Activated T-helper 17 cell treated with anti-CD3 and anti-CD28 coated beads, Interleukin-2, amount 50 U/mL, for 72 hours (primary cell): ENCODE data around the gene ANGPTL1. TPM values are rescaled to one million over a fixed set of nuclear protein-coding genes. Genes with fewer than 3 reads are reported as not detected.

Experiments used
- ATAC-seq: fragments of 150-1000 bp; cut with Tn5 transposase; replicated peaks from 2 replicates; pipeline ENCODE4 v1.10.0; 2021; ENCODE audit warnings: mild to moderate bottlenecking, moderate library complexity
- H3K27ac Mint-ChIP-seq: one replicate; pipeline ENCODE4 v1.8.0; 2022; ENCODE audit warnings: mixed read lengths
- H3K27me3 Mint-ChIP-seq: one replicate; pipeline ENCODE4 v1.8.0; 2022; ENCODE audit warnings: mixed read lengths
- H3K36me3 Mint-ChIP-seq: one replicate; pipeline ENCODE4 v1.8.0; 2022; ENCODE audit warnings: low read depth, mild to moderate bottlenecking, mixed read lengths
- H3K4me1 Mint-ChIP-seq: one replicate; pipeline ENCODE4 v1.8.0; 2022; ENCODE audit warnings: mixed read lengths
- H3K4me3 Mint-ChIP-seq: one replicate; pipeline ENCODE4 v1.8.0; 2022; ENCODE audit warnings: mild to moderate bottlenecking, mixed read lengths
- H3K9me3 Mint-ChIP-seq: one replicate; pipeline ENCODE4 v1.8.0; 2022; ENCODE audit warnings: mixed read lengths
- total RNA-seq, 2 donors: library from RNA; stranded (reverse); gene quantifications; one replicate each; pipeline ENCODE4 v1.2.3, GENCODE V29; 2022

The ANGPTL1 gene
- total RNA-seq, 2 donors from 2014 or later = not detected

DNA sequence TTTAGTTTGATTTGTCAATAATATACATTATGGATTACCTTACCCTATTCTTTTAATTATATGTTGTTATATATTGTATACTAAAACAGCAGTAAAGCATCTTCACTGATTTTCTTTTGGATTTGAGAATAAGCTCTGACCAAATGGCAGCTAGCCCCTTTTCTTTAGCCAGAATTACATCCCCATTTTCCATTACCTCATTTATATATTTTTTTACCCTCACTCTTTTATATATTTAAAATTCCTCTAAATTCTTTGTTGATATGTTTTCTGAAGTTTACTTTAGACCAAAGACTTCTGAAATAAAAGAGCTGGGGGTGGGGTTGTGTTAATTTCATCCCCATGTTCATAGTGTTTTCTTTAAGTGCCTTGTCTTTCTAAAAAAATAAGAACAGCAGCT lies 24.6 kb downstream of the ANGPTL1 start:
- H3K36me3 Mint-ChIP-seq = no peaks in the 10 kb centered on the region
- no peaks in the 10 kb centered on the region for H3K4me1 Mint-ChIP-seq
- no peak overlapping the region for H3K27ac Mint-ChIP-seq
- no peaks in the 10 kb centered on the region for H3K9me3 Mint-ChIP-seq
- no peak for ATAC-seq
- no peak overlapping the region for H3K4me3 Mint-ChIP-seq
- H3K27me3 Mint-ChIP-seq = no peaks in the 10 kb centered on the region

- H3K4me3 Mint-ChIP-seq = no peak overlapping the region
- no peak overlapping the region for H3K27ac Mint-ChIP-seq
- H3K27me3 Mint-ChIP-seq = no peaks in the 10 kb centered on the region
- no peaks in the 10 kb centered on the region for H3K4me1 Mint-ChIP-seq
- no peaks in the 10 kb centered on the region for H3K36me3 Mint-ChIP-seq
- no peak for ATAC-seq
- H3K9me3 Mint-ChIP-seq = peaks cover 4% of the 10 kb centered on the region
Observed at GRCh38 chr1:178844436-178844835, 26.4 kb downstream of the ANGPTL1 start.

- Mint-ChIP-seq H3K27me3 (peaks cover 3% of the 10 kb centered on the region), H3K4me1 (peaks cover 5% of the 10 kb centered on the region), H3K36me3 (no peaks in the 10 kb centered on the region), H3K9me3 (no peaks in the 10 kb centered on the region), H3K27ac (no peak overlapping the region), H3K4me3 (no peak overlapping the region)
- peak; percentile 56 for ATAC-seq
Observed at GRCh38 chr1:178825167-178825566, 45.7 kb downstream of the ANGPTL1 start.

- Mint-ChIP-seq H3K27ac (peak overlapping the region; percentile 59), H3K9me3 (no peaks in the 10 kb centered on the region), H3K4me3 (peak overlapping the region; percentile 19), H3K36me3 (no peaks in the 10 kb centered on the region), H3K27me3 (peaks cover 3% of the 10 kb centered on the region), H3K4me1 (peaks cover 5% of the 10 kb centered on the region)
- ATAC-seq = peak; percentile 86
Observed at GRCh38 chr1:178821134-178821866, 49.6 kb downstream of the ANGPTL1 start.

DNA sequence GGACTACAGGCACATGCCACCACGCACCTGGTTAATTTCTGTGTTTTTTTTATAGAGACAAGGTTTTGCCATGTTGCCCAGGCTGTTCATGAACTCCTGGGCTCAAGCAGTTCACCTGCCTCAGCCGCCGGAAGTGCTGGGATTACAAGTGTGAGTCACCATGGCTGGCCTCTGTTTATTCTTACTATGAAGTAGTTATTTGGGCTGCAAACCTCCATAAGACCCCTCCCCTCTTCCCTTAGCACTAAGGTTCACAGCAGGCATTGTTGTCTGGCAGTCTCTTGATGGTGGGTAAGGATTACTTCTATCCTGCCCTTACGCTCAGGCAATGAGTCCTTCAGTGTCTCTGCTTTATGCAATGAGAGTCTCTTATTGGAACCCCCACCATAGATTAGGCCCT lies 51.8 kb downstream of the ANGPTL1 start:
- H3K9me3 Mint-ChIP-seq = no peaks in the 10 kb centered on the region
- H3K4me1 Mint-ChIP-seq = peaks cover 5% of the 10 kb centered on the region
- H3K4me3 Mint-ChIP-seq = no peak overlapping the region
- no peaks in the 10 kb centered on the region for H3K36me3 Mint-ChIP-seq
- ATAC-seq = no peak
- H3K27ac Mint-ChIP-seq = no peak overlapping the region
- H3K27me3 Mint-ChIP-seq = peaks cover 3% of the 10 kb centered on the region

DNA sequence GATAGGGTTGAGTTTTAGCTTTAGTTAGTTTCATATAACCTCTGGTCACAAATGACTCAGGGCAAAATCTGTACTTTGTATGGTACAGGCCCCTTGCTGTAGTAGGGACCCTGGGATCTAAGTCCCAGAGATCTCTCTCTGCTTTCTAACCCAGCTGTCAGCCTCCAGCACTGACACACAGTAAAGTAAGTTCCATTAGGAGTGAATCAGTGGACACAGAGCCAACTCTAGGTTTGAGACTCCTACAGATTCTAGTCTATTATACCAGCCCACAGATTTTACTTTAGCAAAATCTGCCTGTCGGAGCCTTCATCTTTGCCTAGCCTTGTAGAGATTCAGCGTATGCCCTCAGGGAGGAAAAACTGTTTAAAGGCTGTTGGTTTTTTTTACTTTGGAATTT lies 52.5 kb downstream of the ANGPTL1 start:
- Mint-ChIP-seq H3K27ac (no peak overlapping the region), H3K4me3 (no peak overlapping the region), H3K9me3 (no peaks in the 10 kb centered on the region), H3K4me1 (peaks cover 5% of the 10 kb centered on the region), H3K36me3 (no peaks in the 10 kb centered on the region), H3K27me3 (peaks cover 1% of the 10 kb centered on the region)
- ATAC-seq = no peak

DNA sequence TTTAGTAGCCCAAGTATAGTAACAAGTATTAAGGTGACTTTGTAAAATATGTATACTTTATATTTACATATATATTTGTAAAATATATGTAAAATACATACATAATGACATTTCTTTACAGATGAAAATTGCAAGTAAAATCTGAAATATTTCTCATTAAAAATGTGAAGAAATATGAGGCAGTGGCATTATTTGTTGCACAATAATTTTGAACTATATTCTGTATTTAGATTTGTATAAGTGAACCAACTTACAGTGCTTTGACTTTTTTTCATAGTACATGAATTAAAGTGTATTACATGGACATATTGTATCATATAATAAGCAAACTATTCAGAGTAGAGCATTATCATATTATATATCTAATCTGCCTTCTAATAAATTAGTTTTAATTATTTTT lies 60.3 kb downstream of the ANGPTL1 start:
- H3K9me3 Mint-ChIP-seq = no peaks in the 10 kb centered on the region
- no peak overlapping the region for H3K27ac Mint-ChIP-seq
- no peak for ATAC-seq
- H3K4me3 Mint-ChIP-seq = no peak overlapping the region
- H3K4me1 Mint-ChIP-seq = no peaks in the 10 kb centered on the region
- peaks cover 9% of the 10 kb centered on the region for H3K36me3 Mint-ChIP-seq
- no peaks in the 10 kb centered on the region for H3K27me3 Mint-ChIP-seq

DNA sequence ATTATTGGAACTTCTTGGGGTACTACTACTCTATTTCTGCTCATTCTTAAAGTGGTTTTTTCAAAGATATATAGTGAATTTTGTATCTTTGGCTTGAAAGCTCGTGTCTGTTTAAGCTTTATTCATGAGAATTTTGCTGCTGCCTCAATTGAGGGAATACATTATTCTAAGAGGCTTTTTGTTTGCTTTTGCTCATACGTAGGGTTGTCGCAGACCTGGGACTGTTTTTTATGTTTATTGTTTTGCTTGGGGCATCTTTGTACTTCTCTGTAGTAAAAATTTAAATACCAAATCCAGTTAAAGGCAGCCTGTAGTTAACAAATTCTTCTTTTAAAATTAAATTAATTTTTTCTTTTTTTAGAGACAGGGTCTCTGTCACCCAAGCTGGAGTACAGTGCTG lies 62.3 kb downstream of the ANGPTL1 start:
- no peak overlapping the region for H3K4me3 Mint-ChIP-seq
- no peak overlapping the region for H3K27ac Mint-ChIP-seq
- peaks cover 9% of the 10 kb centered on the region for H3K36me3 Mint-ChIP-seq
- H3K27me3 Mint-ChIP-seq = no peaks in the 10 kb centered on the region
- ATAC-seq = no peak
- no peaks in the 10 kb centered on the region for H3K4me1 Mint-ChIP-seq
- H3K9me3 Mint-ChIP-seq = no peaks in the 10 kb centered on the region

DNA sequence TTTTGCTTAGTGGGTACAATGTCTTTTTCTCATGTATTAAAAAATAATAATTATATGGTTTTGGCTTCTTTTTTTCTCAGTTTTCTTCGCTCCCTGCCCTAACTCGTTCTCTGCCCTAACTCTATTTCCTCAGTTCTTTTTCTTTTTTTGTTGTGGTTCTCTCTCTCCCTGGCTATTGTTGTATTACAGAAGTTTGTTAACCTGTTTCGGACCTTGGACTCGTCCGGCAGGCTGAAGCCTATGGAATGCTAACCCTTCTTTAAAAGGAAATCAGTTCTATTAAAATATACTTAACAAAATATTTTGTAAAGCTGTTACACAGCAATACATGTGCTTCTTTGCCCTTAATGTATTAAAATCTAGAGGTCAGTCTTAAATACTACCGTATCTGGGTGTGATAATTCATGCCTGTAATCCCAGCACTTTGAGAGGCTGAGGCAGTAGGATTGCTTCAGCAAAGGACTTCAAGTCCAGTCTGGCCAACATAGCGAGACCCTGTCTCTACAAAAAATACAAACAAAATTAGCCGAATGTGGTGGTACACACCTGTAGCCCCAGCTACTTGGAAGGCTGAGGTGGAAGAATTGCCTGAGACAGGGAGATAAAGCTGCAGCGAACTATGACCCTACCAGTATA lies 64.1 kb downstream of the ANGPTL1 start:
- Mint-ChIP-seq H3K27ac (no peak overlapping the region), H3K4me1 (no peaks in the 10 kb centered on the region), H3K9me3 (no peaks in the 10 kb centered on the region), H3K4me3 (no peak overlapping the region), H3K27me3 (no peaks in the 10 kb centered on the region), H3K36me3 (peaks cover 9% of the 10 kb centered on the region)
- ATAC-seq = no peak

- Mint-ChIP-seq H3K4me3 (no peak overlapping the region), H3K9me3 (no peaks in the 10 kb centered on the region), H3K4me1 (no peaks in the 10 kb centered on the region), H3K27ac (no peak overlapping the region), H3K27me3 (no peaks in the 10 kb centered on the region), H3K36me3 (no peaks in the 10 kb centered on the region)
- no peak for ATAC-seq
Observed at GRCh38 chr1:178802873-178803272, 68.0 kb downstream of the ANGPTL1 start.

Other genes starting within 250 kb of the ANGPTL1 start
- 1 to 10 TPM in 1 of 2 donors, under 1 TPM in 1; 0.63 to 4.4 TPM for gene RALGPS2, start 145.8 kb downstream of the ANGPTL1 start, total RNA-seq
- 10 to 100 TPM; 26.7 to 30.9 TPM for gene FAM20B, start 154.8 kb upstream of the ANGPTL1 start, total RNA-seq
- gene TOR3A, start 211.0 kb upstream of the ANGPTL1 start, total RNA-seq = 10 to 100 TPM; 19.0 to 45.2 TPM